Testis (tissue), 2 donors: ENCODE results near the gene CCDC14.
"Not testable (repeated sequence)": the region's sequence is repeated elsewhere in the genome, so short reads cannot be mapped to it uniquely, and the experiment has no call there.

Source experiments
- CTCF ChIP-seq, 3 experiments: fragments of 450-650 bp in 2 of 3; fragments of 200-600 bp in 1 of 3; sonication (generic) in 1 of 3; IDR thresholded peaks; one replicate each; pipeline ENCODE4 v1.5.1; 2016 to 2019; ENCODE audit warnings: antibody characterized with exemption in 3 of 3, mild to moderate bottlenecking in 2 of 3, moderate library complexity in 1 of 3
- POLR2A ChIP-seq: fragments of 450-650 bp; IDR thresholded peaks from one replicate; pipeline ENCODE4 v1.6.1; 2017; ENCODE audit warnings: antibody characterized with exemption, mild to moderate bottlenecking, moderate library complexity

- not testable (repeated sequence) for TF ChIP-seq CTCF (IDR thresholded peaks at IDR 0.05); POLR2A
Measured at GRCh38 chr3:123976904-123977303, 15.9 kb upstream of the CCDC14 start.
